Measurements from ENCODE around the gene STAP2.
"Not testable (repeated sequence)": the region's sequence is repeated elsewhere in the genome, so short reads cannot be mapped to it uniquely, and the experiment has no call there.

The STAP2 gene

GRCh38 chr19:4354897-4355296 is 16.3 kb upstream of the STAP2 start:
- FAIRE-seq: no peak

- no peak for FAIRE-seq
These were observed 15.7 kb upstream of the STAP2 start for GRCh38 chr19:4354282-4354681.

GRCh38 chr19:4352701-4353121 is 14.1 kb upstream of the STAP2 start:
- no peak for FAIRE-seq

GRCh38 chr19:4350726-4351125 is 12.1 kb upstream of the STAP2 start:
- FAIRE-seq: no peak

GRCh38 chr19:4350111-4350510 is 11.5 kb upstream of the STAP2 start:
- no peak for FAIRE-seq

GRCh38 chr19:4349225-4349624 is 10.6 kb upstream of the STAP2 start:
- not testable (repeated sequence) for FAIRE-seq

GRCh38 chr19:4347521-4347920 is 8.9 kb upstream of the STAP2 start:
- FAIRE-seq: no peak

GRCh38 chr19:4346020-4346383 is 7.4 kb upstream of the STAP2 start:
- no peak for FAIRE-seq

GRCh38 chr19:4345342-4346019 is 6.9 kb upstream of the STAP2 start:
- no peak for FAIRE-seq

GRCh38 chr19:4343370-4344307 is 5.0 kb upstream of the STAP2 start, which contains the start of gene MPND:
TSS of gene MPND (plus strand) at chr19:4343562. CDS start at chr19:4343594, 32 bp downstream.
- FAIRE-seq: no peak

GRCh38 chr19:4342615-4343369 is 4.2 kb upstream of the STAP2 start:
- FAIRE-seq: peak; percentile 99

GRCh38 chr19:4342314-4342614 is 3.6 kb upstream of the STAP2 start:
- FAIRE-seq: no peak

- no peak for FAIRE-seq
These were observed 654 bp downstream of the STAP2 start for GRCh38 chr19:4337906-4338440.

- no peak for FAIRE-seq
These were observed 3.6 kb downstream of the STAP2 start for GRCh38 chr19:4334929-4335570.

GRCh38 chr19:4329858-4330257 is 8.8 kb downstream of the STAP2 start:
- no peak for FAIRE-seq

GRCh38 chr19:4328991-4329681 is 9.5 kb downstream of the STAP2 start:
- not testable (repeated sequence) for FAIRE-seq

GRCh38 chr19:4328243-4328990 is 10.2 kb downstream of the STAP2 start:
- FAIRE-seq: no peak

- FAIRE-seq: no peak
These were observed 10.8 kb downstream of the STAP2 start for GRCh38 chr19:4327877-4328242.

GRCh38 chr19:4327252-4327876 is 11.3 kb downstream of the STAP2 start:
- no peak for FAIRE-seq

- FAIRE-seq: no peak
These were observed 11.8 kb downstream of the STAP2 start for GRCh38 chr19:4326837-4327251.
